GM12878 (cell line): Measurements from ENCODE around the gene ATG4A.

Experiments used
- GABPA ChIP-seq: IDR thresholded peaks from 2 replicates; pipeline ENCODE4 v1.6.1; 2014; ENCODE audit warnings: antibody characterized with exemption, low read depth, mild to moderate bottlenecking, inconsistent platforms
- MTA2 ChIP-seq: fragments of 450-650 bp; IDR thresholded peaks from 2 replicates; pipeline ENCODE4 v1.6.1; 2016; ENCODE audit warnings: low read depth, mild to moderate bottlenecking, moderate library complexity
- RAD21 ChIP-seq: IDR thresholded peaks from 2 replicates; pipeline ENCODE4 v1.6.1; 2011; ENCODE audit warnings: mild to moderate bottlenecking, low read depth, low read length, moderate library complexity; ENCODE audit not compliant: insufficient read depth
- SPI1 ChIP-seq: IDR thresholded peaks from 2 replicates; pipeline ENCODE4 v1.6.1; 2011; ENCODE audit warnings: low read depth, mild to moderate bottlenecking, low read length, moderate library complexity, borderline replicate concordance; ENCODE audit not compliant: insufficient read depth
- TF ChIP-seq, protein P1 (sequence below): IDR thresholded peaks from 2 replicates; pipeline ENCODE4 v1.6.1; 2011; ENCODE audit warnings: low read depth, low read length, improper control_type of control experiment, borderline replicate concordance

DNA sequence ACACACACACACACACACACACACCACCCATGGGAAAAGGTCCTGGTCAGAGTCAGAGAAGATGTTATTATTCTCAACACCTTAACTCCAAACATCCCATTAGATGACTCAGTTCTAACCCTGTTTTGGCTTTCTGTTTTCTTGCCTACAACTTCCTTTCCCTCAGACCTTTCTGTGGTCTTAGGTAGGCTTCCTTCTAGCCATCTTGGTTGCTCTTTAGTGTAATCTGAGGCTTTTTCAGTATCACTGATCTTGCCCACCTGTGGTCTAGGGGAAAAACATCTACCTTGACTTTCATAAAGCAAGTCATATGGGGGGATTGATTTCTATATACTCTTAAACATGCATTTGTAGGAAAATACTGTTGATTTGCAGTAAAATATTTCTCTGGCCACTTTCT is 56.9 kb downstream of the ATG4A start:
- no peak for TF ChIP-seq RAD21
- TF ChIP-seq SPI1: no peak
- TF ChIP-seq, protein P1, sequence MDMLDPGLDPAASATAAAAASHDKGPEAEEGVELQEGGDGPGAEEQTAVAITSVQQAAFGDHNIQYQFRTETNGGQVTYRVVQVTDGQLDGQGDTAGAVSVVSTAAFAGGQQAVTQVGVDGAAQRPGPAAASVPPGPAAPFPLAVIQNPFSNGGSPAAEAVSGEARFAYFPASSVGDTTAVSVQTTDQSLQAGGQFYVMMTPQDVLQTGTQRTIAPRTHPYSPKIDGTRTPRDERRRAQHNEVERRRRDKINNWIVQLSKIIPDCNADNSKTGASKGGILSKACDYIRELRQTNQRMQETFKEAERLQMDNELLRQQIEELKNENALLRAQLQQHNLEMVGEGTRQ: no peak
- no peak for TF ChIP-seq GABPA
- no peak for TF ChIP-seq MTA2
